Activated CD4-positive, alpha-beta T cell treated with anti-CD3 and anti-CD28 coated beads, Interleukin-2, amount 50 U/mL, for 48 hours (primary cell): ENCODE measurements around the gene CYP17A1.
A peak's percentile ranks its signal among the peaks of the same experiment; 100 is the strongest.
"Not testable (repeated sequence)": the region's sequence is repeated elsewhere in the genome, so short reads cannot be mapped to it uniquely, and the experiment has no call there.

ENCODE experiments used
- DNase-seq, 2 experiments: peaks; one replicate each; pipeline ENCODE4 v3.0.0-alpha.2; 2020

Gene CYP17A1

GRCh38 chr10:102837230-102837721, at the start of gene CYP17A1:
CYP17A1 (minus strand) TSS chr10:102837413; CDS start chr10:102837361, 52 bp downstream.
- DNase-seq, result no peak

GRCh38 chr10:102880256-102880655, 43.0 kb upstream of the CYP17A1 start:
- no peak for DNase-seq

- no peak for DNase-seq
Measured at GRCh38 chr10:102878629-102879028, 41.4 kb upstream of the CYP17A1 start.

GRCh38 chr10:102876747-102877153, 39.5 kb upstream of the CYP17A1 start:
- DNase-seq, result no peak

DNA sequence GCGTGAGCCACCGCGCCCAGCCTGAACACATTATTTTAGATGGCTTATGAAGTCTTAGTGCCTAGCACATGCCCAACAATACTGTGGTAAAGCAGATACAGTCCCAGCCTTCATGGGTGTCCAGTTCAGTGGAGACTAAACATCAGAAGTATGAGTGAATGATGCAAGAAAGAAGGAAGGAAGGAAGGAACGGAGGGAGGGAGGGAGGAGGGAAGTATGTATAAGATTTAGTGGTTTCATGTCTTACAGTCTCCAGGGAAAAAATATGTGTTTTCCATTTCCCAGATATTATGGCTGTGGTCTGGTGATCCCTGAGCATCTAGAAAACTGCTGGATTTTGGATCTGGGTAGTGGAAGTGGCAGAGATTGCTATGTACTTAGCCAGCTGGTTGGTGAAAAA, 35.0 kb upstream of the CYP17A1 start:
- no peak for DNase-seq

GRCh38 chr10:102870221-102870620, 33.0 kb upstream of the CYP17A1 start:
- DNase-seq, result no peak

DNA sequence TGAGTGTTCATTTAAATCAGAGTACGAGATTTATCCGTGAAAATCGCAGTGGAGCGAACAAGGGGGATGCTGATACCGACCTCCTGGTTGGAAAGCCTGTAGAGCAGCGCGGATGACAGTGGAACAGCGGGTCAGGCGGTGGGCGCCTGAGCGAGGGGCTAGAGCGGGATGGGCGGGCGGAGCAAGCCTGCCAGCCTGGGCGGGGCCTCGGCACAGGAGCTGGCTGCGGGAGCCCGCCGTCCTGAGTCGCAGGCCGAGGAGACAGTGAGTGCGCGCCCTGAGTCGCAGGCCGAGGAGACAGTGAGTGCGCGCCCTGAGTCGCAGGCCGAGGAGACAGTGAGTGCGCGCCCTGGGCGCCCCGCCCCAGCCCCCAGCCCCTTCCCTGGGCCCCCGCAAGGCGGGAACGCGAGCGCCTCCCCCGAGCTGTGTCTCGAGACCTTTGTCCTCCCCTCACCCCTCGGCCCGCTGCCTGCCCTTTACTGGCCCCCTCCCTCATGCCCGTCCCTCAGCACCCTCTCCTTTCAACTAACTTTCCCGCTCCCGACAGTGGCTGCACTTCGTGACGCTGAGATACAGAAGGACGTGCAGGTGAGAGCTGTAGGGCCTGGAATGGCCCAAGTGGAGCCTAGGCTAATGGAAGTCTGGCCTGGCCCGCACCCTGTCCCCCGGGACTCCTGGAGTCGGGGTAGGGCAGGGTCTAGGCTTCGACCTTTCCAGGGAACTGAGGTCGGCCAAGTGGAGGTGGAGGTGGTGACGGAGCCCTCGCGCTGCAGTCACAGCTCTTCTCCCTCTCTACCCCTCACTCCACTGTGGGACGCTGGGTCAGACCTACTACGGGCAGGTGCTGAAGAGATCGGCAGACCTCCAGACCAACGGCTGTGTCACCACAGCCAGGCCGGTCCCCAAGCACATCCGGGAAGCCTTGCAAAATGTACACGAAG, 32.3 kb upstream of the CYP17A1 start, which contains the start of gene AS3MT:
TSS of gene AS3MT (plus strand) at position 213 of the 941 bp plus-strand sequence. CDS start at position 336, 123 bp downstream.
- peak; percentile 22 to 24 for DNase-seq

- DNase-seq, result no peak
Measured at GRCh38 chr10:102868911-102869257, 31.7 kb upstream of the CYP17A1 start.

- no peak for DNase-seq
Measured at GRCh38 chr10:102865620-102866019, 28.4 kb upstream of the CYP17A1 start.

GRCh38 chr10:102863660-102864059, 26.4 kb upstream of the CYP17A1 start:
- no peak for DNase-seq

- no peak for DNase-seq
Measured at GRCh38 chr10:102859911-102860310, 22.7 kb upstream of the CYP17A1 start.

GRCh38 chr10:102856758-102857424, 19.7 kb upstream of the CYP17A1 start:
- no peak for DNase-seq

DNA sequence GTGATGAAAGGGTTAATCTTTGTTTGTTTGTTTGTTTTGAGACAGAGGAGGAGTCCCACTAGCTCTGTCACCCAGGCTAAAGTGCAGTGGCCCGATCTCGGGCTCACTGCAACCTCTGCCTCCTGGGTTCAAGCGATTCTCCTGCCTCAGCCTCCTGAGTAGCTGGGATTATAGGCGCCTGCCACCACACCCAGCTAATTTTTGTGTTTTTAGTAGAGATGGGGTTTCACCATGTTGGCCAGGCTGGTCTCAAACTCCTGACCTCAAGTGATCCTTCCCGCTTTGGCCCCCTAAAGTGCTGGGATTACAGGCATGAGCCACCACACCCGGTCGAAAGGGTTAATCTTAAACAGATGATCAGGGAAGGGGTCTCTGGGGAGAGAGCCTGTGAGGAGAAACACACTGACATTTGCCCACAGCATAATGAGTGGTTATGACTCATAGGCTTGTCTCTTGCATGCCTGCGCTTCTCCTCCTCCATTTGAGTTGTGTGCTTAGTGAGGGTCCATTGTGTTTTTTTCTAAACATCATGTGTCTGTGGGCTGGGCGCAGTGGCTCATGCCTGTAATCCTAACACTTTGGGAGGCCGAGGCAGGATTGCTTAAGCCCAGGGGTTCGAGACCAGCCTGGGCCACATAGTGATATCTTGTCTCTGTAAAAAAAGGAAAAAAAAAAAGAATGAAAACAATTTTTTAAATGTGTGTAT, 18.7 kb upstream of the CYP17A1 start:
- not testable (repeated sequence) for DNase-seq

- DNase-seq, result not testable (repeated sequence)
Measured at GRCh38 chr10:102853237-102853636, 16.0 kb upstream of the CYP17A1 start.

DNA sequence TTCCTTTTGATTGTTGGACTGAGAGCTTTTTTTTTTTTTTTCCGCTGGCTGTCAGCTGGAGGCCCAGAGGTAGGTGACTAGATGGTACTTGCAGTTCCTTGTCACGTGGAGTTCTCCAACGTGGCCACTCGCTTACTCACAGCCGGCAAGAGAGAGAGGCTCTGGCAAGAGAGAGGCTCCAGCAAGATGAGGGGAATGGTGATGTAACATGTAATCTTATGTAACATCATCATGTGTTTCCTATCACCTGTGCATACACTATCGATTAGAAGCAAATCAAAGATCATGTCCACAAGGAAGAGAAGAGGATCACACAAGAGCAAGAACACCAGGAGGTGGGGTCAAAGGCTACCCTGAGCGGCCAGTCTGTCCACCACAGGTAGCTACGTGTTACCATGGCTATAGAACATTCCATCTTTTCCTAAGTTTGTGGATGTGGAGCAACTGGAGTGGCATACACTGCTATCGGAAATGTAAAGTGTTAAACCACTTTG, 12.9 kb upstream of the CYP17A1 start:
- DNase-seq, result no peak

- DNase-seq, result no peak
Measured at GRCh38 chr10:102845352-102845902, 8.2 kb upstream of the CYP17A1 start.

DNA sequence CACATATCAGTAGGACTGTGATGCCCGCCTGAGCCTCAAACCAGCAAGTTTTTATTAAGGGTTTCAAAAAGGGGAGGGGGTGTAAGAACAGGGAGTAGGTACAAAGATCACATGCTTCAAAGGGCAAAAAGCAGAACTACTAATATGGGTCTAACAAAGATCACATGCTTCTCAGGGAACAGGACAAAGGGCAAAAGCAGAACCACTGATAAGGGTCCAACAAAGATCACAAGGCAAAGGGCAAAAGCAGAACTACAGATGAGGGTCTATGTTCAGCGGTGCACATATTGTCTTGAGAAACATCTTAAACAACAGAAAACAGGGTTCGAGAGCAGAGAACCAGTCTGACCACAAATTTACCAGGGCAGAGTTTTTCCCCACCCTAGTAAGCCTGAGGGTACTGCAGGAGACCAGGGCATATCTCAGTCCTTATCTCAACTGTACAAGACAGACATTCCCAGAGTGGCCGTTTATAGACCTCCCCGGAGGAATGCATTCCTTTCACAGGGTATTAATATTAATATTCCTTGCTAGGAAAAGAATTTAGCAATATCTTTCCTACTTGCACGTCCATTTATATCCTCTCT, 7.1 kb upstream of the CYP17A1 start:
- DNase-seq, result not testable (repeated sequence)

- not testable (repeated sequence) for DNase-seq
Measured at GRCh38 chr10:102843139-102843538, 5.9 kb upstream of the CYP17A1 start.

GRCh38 chr10:102841827-102842345, 4.7 kb upstream of the CYP17A1 start:
- no peak for DNase-seq

DNA sequence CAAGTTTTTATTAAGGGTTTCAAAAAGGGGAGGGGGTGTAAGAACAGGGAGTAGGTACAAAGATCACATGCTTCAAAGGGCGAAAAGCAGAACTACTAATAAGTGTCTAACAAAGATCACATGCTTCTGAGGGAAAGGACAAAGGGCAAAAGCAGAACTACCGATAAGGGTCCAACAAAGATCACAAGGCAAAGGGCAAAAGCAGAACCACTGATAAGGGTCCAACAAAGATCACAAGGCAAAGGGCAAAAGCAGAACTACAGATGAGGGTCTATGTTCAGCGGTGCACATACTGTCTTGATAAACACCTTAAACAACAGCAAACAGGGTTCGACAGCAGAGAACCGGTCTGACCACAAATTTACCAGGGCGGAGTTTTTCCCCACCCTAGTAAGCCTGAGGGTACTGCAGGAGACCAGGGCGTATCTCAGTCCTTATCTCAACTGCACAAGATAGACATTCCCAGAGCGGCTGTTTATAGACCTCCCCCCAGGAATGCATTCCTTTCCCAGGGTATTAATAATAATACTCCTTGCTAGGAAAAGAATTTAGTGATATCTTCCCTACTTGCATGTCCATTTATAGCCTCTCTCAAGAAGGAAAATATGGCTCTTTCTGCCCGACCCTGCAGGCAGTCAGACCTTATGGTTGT, 1.2 kb upstream of the CYP17A1 start:
- DNase-seq, result not testable (repeated sequence)

- peak; percentile 75 to 82 for DNase-seq
Measured at GRCh38 chr10:102835007-102835482, 2.2 kb downstream of the CYP17A1 start.
